ENCODE data around the gene SLC43A2.

The SLC43A2 gene

DNA sequence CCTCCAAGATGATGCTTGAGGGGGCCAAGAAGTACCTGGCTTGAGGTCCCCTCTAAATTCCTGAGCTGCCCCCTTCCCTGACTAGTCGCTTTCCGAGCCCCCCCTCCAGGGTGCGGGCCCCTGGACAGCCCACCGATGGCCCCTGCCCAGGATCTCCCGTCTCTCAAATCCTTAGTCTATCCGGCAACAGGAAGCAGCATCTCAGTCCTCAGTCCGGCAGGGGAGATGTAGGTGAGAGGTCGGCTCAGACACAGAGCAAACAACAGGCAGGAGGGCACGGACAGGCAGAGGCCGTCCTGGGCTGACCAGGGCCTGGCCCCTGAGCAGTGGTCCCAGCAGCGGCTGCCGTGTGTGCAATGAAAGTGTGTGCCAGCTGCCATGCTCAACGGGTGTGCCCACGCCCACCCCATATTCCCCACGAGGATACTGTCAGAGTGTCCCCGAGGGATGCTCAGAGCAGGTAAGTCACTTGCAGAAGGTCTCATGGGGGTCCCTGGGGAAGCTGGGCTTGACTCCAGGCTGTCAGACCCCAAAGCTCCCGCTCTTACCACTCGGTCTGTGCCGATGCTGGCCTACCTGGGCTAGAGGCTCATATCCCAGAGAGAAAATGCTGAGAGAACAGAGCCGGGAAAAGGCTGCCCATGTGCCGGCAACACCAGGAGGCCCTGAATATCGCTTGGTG is 7.2 kb downstream of the SLC43A2 start:
- DNase-seq: no peak

DNA sequence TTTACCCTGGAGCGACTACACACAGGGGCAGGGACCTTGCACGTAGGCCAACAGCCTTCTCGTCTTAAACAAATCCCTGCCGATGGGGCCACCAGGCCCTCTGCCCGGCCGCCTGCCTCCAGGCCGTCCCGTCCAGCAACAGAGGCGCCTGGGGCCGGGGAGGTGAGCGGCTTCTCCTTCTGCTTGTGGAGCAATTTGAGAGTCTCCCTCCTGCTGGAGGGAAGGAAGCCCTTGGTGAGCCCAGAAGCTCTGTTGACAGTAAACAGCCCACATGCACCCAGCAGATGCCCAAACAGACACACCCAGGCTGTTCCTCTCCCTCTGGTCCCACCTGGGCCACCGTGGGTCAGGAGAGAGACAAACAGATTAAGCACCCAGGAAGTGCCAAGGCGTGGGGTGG is 8.1 kb downstream of the SLC43A2 start:
- no peak for DNase-seq

DNA sequence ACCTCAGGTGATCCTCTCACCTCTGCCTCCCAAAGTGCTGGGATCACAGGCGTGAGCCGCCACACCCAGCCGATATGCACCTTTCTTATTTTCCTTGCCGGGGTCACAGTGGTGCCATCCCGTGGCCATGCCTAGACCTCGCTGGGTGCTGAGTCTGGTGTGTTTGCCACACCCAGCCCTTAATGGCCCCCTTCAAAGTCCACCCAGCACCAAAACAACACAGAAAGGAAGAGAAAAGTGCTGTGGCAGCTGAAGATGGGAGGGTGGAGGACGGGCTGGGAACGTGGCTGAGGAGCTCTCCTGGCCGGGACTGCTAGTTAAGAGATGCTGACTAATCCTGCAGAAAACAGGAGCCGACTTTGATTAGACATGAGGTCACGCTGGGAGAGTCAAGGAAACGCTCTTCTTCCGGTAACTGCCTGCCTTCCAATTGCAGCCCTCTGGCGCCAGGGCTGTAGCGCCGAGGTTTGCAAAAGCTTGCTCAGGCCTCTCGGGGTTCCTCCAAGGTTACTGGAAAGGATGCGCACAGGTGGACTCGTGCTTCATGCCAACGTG is 10.9 kb downstream of the SLC43A2 start:
- DNase-seq: no peak

DNA sequence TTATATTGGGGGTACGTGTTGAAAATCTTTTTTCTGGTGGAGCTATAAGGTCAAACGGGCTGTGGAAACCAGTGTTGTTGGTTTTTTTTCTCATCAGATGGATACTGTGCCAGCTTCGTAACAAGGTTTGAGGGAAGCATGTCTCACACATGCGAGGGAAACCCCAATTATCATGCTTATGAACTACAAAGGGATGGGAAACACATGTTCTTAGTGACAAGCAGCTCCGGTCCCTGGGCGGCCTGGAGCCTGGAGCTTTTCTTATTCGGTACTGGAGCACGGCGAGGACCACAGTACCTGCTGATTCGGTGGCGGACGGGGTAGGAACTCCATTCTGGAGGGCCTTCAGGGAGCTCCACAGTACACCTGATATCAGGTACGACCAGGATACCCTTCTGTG is 12.5 kb downstream of the SLC43A2 start:
- DNase-seq: no peak

DNA sequence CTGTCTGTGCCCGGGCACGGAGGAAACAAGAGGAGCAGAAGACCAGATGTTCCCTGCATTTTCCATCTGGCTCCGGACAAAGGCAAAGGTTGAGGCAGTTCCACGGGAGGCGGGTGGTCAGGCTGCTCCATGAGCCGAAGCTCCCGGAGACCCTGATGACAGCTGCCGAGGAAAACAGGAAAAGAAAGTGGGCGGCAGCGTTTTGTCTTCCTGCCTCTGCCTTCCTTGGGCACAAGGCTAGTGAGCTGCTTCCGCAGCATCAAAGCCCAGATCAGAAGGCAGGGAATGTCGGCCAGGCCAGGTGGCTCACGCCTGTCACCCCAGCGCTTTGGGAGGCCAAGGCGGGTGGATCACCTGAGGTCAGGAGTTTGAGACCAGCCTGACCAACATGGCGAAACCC is 16.2 kb downstream of the SLC43A2 start:
- DNase-seq: no peak

DNA sequence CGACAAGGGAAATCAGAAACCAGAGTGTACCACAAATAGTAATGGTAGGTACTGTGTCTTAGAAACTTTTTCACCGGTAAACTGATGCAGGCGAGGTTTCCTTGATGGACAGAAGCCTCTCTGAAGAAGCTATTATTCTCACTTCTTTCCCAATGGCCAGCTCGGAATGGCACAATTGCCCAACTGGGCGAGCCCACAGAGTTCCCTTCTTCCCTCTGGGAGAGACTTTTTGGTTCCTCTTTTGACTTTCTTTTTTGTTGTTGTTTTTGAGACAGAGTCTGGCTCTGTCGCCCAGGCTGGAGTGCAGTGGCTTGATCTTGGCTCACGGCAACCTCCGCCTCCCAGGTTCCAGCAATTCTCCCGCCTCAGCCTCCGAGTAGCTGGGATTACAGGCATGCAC is 16.9 kb downstream of the SLC43A2 start:
- DNase-seq: no peak

DNA sequence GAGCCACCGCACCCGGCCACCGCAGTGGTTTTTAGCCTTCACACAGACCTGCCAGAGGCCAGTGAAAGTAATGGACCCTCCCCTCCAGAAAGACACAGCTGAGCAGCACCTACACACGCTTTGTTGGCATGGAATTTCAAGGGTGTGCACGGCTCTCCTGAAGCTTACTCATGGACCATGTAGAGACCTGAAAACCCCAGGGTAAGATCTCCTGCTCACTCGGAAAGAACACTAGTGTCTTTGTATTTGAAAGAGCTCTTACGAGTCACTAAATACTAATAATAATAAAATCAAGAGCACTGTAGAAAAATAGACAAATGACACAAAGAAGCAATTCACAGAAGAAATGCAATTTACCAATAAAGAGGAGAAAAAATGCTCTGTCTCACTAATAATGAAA is 20.0 kb downstream of the SLC43A2 start:
- no peak for DNase-seq

DNA sequence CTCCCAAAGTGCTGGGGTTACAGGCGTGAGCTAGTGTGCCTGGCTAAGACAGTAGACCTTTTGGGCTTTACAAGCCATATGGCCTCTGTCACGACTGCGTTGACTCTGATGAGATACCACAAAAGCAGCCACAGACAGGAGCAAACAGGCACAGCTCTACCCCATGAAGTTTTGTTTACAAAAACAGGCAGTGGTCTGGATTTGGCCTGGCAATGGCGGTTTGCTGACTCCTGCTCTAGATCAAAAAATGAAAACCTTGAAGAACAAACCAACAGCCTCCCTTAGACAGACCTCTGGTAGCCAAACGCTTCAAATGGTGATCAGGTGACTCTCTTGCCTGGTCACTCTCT is 20.7 kb downstream of the SLC43A2 start:
- no peak for DNase-seq

DNA sequence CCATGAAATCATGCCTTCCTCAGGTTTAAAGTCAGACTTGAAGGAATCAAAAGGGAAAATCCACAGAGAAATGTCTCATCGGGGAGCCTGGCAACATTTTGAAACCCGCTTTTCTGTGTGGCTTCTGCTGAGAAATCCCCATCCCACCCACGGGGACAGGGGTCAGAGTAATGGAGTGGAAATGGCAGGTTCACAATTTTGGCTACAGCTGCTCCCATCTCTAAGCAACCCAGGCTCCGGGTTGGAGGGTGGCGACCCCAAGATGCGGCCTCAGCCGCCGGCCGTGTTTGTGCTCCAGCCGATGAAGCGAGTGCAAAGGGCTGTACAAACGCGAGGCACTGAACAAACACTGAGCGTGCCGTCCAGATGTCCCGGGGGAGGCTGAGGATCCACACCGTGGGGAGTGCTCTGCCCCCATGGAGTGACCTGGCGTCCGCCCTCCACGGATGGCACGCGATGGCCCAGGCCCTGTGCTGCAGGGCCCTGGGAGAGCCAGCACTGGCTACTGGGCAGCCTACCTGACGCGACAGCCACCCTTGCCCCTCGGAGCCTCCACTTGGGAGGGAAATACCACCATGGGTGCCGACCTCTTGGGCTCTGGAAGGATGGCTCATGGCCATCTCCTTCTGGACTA is 22.2 kb downstream of the SLC43A2 start:
- no peak for DNase-seq

DNA sequence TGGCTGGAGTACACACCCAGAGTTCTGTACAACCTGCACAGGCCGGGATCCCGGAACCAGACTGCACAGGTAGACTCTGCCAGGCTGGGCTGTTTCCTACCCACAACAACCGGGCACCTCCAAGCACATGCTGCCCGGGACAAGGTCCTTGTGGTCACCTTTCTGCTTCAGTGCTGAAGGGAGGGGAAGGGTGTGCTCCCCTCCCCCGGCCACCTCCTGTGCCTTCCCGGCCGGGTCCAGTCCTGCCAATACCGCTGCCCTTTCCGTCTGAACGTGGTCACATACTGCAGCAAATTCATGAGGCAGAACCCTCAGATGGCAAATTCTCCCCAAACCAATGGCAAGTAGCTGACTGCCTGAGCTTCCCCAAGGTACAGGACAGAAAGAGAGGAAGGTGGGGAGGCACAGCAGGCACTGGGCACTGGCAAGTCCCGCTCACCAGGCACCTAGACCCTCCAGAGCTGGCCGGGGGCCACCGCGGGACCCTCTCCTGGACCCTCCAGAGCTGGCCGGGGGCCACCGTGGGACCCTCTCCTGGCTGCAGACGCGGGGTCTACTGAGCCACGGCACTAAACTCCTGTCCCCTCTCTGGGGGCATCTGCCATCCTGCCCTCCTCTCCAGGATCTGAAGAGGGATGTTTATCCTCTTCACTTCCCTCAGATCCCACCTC is 22.8 kb downstream of the SLC43A2 start:
- DNase-seq: no peak

DNA sequence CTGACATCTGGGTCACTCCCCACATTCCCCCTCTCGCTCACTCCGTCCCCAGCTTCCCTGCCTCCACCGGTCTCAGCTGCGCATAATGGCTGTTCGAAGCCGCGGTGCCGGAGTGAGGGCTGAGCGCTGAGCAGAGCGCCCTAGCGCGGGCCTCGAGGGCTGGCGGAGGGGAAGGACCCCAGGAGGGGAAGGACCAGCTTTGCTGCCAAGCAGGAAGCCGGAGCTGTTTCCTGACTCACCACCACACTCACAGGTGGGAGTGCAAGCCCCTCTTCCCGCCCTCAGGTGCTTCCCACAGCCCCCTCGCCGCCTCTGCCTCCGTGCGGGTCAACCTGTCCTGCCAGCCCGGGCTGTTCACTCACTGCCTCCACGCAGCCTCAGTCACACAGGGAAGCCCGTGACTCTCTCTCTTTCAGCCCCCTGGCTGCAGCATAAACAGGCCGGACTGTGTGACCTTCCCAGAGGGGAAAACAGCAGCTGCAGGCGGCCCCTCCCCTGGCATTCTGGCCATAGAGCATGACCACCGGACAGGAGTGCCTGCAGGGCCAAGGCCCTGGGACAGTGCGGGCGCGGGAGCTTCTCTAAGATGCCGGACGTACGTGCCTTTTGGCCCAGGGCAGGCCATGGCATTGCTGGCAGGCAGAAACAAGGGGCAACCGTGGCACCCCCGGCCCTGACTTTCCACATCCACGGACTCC is 23.7 kb downstream of the SLC43A2 start:
- DNase-seq: no peak

DNA sequence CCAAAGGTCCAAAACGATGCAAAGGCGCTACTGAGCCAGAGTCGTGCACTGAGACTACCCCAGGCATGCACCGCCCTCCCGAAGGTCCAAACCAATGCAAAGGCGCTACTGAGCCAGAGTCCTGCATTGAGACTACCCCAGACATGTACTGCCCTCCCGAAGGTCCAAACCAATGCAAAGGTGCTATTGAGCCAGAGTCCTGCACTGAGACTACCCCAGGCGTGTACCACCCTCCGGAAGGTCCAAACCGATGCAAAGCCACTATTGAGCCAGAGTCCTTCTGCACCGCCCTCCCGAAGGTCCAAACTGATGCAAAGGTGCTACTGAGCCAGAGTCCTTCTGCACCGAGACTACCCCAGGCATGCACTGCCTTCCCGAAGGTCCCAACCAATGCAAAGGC is 27.1 kb downstream of the SLC43A2 start:
- DNase-seq: no peak

DNA sequence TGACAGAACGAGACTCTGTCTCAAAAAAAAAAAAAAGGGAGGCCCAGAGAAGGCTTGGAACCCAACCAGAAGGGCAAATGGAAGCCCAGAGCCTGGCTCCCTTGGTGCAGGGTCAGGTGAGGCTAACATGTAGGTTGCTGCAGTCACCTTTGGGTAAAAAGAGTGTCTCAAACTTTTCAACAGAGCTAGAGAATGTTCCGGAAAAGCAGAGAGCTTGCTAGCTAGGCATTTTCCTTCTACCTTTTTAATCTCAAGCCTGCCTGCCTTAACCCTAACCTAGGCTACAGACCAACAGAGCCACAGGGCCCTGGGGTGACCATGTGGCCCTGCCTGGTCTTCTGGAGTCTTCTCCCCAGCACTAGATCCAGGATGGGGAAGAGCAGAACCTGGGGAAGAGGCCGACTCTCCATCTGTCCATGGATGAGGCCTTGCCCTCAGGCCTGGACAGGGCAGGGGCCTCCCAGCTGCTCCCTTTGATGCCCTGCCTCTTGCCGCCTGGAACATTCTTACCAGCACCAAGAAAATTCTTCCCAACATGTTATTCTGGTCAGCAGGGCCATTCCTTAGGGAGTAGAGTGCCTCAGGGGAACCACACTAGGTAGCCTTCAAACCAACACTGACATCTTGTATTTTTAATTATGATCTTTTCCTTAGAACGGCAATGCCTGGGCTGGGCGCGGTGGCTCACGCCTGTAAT is 30.1 kb downstream of the SLC43A2 start:
- no peak for DNase-seq

DNA sequence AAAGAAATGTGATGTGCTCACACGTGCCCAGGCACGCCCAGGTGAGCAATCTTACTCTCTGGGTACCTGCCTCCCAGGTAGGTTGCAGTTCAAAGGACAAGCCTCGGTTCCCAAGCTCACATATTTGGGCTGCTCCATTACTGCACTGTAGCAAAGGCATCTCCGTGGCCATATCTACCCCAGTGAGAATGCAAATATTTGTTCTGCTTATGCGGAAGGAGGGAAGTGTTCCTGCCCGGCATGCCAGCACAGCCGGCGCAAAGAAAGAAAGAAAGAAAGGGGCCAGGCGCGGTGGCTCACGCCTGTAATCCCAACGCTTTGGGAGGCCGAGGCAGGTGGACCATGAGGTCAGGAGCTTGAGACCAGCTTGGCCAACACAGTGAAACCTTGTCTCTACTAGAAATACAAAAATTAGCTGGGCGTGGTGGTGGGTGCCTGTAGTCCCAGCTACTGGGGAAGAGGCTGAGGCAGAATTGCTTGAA is 30.7 kb downstream of the SLC43A2 start:
- DNase-seq: no peak

DNA sequence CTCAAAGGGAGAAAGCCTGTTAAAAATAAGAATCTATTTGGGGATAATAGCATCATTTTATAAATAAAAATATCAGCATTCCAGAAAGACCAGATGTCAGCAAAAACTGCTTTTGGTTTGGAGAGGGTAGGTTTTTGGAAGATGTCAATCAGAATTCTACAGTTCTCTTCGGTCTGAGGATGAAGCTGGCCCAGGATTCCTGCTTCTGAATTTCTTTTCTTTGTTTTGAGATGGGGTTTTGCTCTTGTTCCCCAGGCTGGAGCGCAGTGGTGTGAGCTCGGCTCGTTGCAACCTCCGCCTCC is 35.1 kb downstream of the SLC43A2 start:
- no peak for DNase-seq

DNA sequence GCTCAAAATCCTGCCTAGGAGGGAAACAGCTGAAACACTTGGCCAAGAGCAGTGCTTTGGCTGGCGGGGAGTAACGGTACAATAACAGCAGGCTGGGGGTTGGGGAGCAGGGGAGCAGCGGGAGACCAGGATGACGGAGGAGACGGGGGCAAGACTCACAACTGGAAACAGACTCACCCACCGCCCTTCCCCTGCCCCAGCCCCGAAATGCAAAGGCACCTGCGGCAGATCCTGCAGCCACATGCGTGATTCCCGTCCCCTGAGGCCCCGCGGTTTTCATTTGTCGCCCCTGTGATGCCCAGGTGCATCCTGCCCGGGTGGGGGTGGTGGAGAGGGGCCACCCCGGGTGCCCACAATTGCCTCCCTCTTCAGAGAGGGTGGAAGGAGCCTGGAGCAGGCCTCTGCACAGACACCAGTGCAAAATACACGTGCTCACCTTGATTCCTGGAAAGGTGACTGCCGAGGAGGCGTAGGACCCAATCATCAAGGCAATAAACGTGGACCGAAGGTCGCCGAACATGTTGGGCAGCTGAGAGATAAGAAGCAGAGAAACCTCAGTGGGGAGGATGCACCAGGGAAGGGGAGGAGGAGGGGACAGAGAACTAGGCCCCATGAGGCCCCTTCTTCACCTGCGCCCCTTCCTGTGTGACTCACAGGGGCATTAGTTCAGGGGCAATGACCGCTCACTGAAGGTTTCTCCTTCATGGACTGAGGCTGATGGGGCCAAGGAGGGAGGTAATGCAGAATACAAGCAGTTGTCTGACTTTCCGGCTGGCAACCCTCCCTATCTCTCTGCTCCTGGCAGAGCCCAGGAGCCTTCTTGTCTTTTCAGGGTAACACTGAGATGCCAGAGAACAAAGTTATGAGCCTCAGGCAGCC is 35.6 kb downstream of the SLC43A2 start:
- no peak for DNase-seq

DNA sequence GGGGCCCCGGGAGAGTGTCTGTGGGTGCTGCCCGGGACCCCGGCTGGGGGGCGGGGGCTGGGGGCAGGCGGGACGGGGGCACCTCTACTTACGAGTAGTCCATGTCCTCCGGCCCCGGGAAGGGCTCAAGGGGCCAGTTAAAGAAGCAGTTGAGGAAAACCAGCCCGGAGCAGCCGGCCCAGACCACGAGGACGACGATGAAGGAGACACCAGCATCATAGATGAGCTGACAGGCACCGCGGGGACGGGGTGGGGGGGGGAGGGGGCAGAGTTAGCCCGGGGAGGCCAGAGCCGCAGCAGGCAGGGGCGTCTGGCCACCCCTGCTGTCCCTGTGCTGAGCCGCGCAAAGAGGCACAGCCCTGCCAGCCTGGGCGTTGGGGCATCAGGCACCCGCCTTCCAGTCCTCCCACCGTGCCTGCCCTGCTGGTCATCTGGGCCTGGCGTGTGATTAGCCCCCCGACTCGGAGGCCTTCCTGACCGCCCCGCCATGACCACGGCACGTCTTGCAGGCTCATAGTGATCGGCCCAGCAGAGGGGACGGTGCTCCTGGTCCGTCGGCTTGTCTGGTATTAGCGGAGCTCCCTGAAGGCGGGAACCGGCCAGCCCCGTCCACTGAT is 37.1 kb downstream of the SLC43A2 start:
- no peak for DNase-seq

DNA sequence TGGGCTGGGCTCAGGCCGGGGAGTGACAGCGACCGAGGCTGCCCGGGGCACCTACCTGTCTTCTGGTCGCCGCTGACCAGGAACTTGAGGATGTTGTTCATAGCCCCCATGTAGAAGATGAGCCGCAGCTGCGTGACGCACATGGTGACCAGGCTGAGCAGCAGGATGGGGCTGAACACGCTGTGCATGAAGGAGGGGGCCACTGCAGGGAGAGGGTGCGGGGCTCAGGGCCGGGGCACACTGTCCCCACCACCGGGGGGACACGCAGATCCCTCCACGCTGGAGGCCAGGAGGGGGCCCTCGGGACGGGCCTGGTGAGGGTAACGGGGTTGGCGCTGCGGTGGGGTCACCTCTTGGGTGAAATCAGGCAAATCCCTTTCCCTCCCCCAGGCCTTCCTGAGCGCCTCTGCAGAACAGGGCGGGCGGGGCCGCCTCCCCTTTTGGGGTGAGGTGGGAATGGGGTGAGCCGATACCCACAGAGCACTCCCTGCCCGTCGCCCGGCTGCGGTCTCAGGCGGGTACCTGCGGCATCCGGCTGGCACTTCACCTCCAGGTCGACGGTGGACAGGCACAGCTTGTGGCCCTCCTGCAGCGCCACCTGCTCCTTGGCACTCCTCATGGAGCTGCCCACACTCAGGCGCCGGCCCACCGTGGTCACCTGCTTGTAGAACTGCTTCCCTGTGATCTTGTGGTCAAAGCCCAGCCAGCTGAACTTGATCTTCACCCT is 37.7 kb downstream of the SLC43A2 start:
- DNase-seq: no peak

DNA sequence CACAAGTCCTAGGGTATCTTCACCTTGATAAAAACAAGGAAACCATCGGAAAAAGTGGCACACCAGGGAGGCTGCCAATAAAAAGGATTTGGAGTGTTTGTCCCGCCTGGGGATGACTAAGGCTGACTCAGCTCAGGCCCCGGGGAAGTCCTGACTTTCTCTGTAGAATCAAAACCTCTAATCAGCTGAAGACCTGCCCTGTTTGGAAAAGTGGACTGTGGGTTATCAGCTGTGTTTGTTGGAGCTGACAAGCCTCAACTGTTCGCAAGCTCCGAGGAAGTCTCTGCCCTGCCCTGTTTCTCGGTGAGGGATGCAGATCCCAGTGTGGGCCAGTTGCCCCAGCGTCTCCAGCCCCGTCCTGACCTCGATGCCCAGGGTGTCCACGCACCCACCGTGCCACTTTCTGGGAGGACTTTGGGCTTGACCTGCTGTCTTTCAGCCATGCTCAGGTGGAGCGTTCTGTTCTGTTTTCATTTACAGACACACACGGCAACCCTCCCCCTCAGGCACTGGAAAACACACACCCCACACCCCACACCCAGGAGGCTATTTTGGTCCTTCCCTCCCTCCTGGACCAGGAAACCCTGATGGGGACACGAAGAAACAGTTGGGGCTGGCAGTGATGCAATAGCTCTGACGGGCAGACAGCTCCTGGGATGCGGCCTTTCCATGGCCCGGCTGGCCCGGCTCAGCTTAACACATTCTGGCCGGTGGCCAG is 38.4 kb downstream of the SLC43A2 start:
- DNase-seq: no peak
